K562 (cell line): ENCODE measurements around the gene POLD1. TPM values are rescaled to one million over a fixed set of nuclear protein-coding genes. Genes with fewer than 3 reads are reported as not detected.

Experiments used
- ATAC-seq: fragments of 200-7000 bp; cut with Tn5 transposase; 3 replicates; pipeline ENCODE4 v1.9.1; 2020; ENCODE audit warnings: moderate library complexity
- BruUV-seq: library from RNA; stranded (reverse); fragments of 400-500 nt; replicated peaks from 2 replicates; lab custom pipeline; 2021; lab: Mats Ljungman, UMichigan
- CTCF ChIA-PET: fragments of 300-600 bp; formaldehyde crosslinking; extraction: SDS; loops from one replicate; lab custom pipeline; 2021; ENCODE audit warnings: low intra/inter-chr PET ratio; lab: Yijun Ruan, JAX
- POLR2A ChIA-PET: fragments of 300-600, 350-650 bp; sonication (Branson Sonifier 250); formaldehyde crosslinking; extraction: SDS; loops from one replicate; lab custom pipeline; 2021; ENCODE audit warnings: antibody characterized with exemption, inconsistent platforms; lab: Yijun Ruan, JAX
- DNase-seq, 4 experiments: peaks; one replicate each; pipeline versions ENCODE4 v3.0.0 to v3.0.0-alpha.2; 2011 to 2018; ENCODE audit warnings: low spot score in 3 of 4, mixed read lengths in 3 of 4; ENCODE audit errors: extremely low read depth in 1 of 4
- FAIRE-seq: peaks from 2 replicates; lab custom pipeline; 2011; peaks lifted over from hg19 to GRCh38; lab: Jason Lieb, UNC
- H2AFZ ChIP-seq: 2 replicates; pipeline ENCODE4 v1.6.0; 2011; ENCODE audit warnings: low read depth, low read length, control low read depth, inconsistent platforms
- H3K27ac ChIP-seq: fragments of 200-600 bp; 3 replicates; pipeline ENCODE4 v1.8.0; 2011; ENCODE audit warnings: low read depth, mild to moderate bottlenecking, control low read depth, inconsistent platforms, low read length, moderate library complexity, mixed read lengths; ENCODE audit errors: extremely low read depth
- H3K27me3 ChIP-seq, 2 experiments: fragments of 300-600 bp in 1 of 2; 2 replicates in 1 of 2; 3 replicates in 1 of 2; pipeline versions ENCODE4 v1.6.0 to v1.8.0; 2011; ENCODE audit warnings: inconsistent platforms in 2 of 2, low read length in 2 of 2, mild to moderate bottlenecking in 1 of 2, mixed read lengths in 1 of 2, moderate library complexity in 1 of 2; ENCODE audit not compliant: control insufficient read depth in 2 of 2, insufficient read depth in 2 of 2
- H3K36me3 ChIP-seq: fragments of 300-600 bp; 3 replicates; pipeline ENCODE4 v1.8.0; 2011; ENCODE audit warnings: mild to moderate bottlenecking, low read length, inconsistent platforms; ENCODE audit not compliant: control insufficient read depth, insufficient read depth
- H3K4me1 ChIP-seq, 2 experiments: fragments of 200-600 bp in 1 of 2; replicated peaks in 1 of 2; 2 replicates in 1 of 2; 3 replicates in 1 of 2; pipeline versions ENCODE4 v1.5.1 to v1.8.0; 2011; ENCODE audit warnings: inconsistent platforms in 2 of 2, low read length in 2 of 2, mild to moderate bottlenecking in 1 of 2, mixed read lengths in 1 of 2, moderate library complexity in 1 of 2; ENCODE audit not compliant: control insufficient read depth in 2 of 2, insufficient read depth in 2 of 2
- H3K4me2 ChIP-seq: 2 replicates; pipeline ENCODE4 v1.6.1; 2011; ENCODE audit warnings: low read length, control low read depth, inconsistent platforms, mixed read lengths; ENCODE audit not compliant: insufficient read depth
- H3K4me3 ChIP-seq: fragments of 200-600 bp; sonication (generic), shearing (Covaris generic); 2 replicates; pipeline ENCODE4 v1.5.1; 2016; ENCODE audit warnings: control low read depth, inconsistent platforms
- H3K79me2 ChIP-seq: fragments of 200-600 bp; 3 replicates; pipeline ENCODE4 v1.8.0; 2011; ENCODE audit warnings: low read length, inconsistent platforms; ENCODE audit not compliant: control insufficient read depth, insufficient read depth
- H3K9ac ChIP-seq, 2 experiments: 2 replicates each; pipeline versions ENCODE4 v1.6.0 to v1.6.1; 2011; ENCODE audit warnings: low read depth in 2 of 2, low read length in 2 of 2, control low read depth in 1 of 2, inconsistent platforms in 1 of 2, mild to moderate bottlenecking in 1 of 2, mixed read lengths in 1 of 2; ENCODE audit not compliant: insufficient read depth in 1 of 2
- H3K9me1 ChIP-seq: one replicate; pipeline ENCODE4 v1.6.0; 2011; ENCODE audit warnings: inconsistent platforms, mild to moderate bottlenecking, low read length, moderate library complexity; ENCODE audit not compliant: control insufficient read depth, insufficient read depth
- H3K9me3 ChIP-seq: replicated peaks from 2 replicates; pipeline ENCODE4 v1.5.1; 2011; ENCODE audit warnings: low read depth, low read length, inconsistent platforms; ENCODE audit not compliant: control insufficient read depth, insufficient read depth
- H4K20me1 ChIP-seq: replicated peaks from 2 replicates; pipeline ENCODE4 v1.6.1; 2011; ENCODE audit warnings: low read length, inconsistent platforms, mixed read lengths; ENCODE audit not compliant: control insufficient read depth, insufficient read depth
- ILF3 ChIP-seq: fragments of 450-650 bp; IDR thresholded peaks from 2 replicates; pipeline ENCODE4 v1.6.1; 2018; ENCODE audit warnings: antibody characterized with exemption, mild to moderate bottlenecking, moderate library complexity, borderline replicate concordance
- NR2C2 ChIP-seq, 2 experiments: fragments of 200-800 bp in 1 of 2; sonication (Bioruptor generic) in 1 of 2; sonication (generic) in 1 of 2; formaldehyde crosslinking in 1 of 2; IDR thresholded peaks; 2 replicates each; pipeline versions ENCODE4 v1.6.1 to v1.8.0; 2016 to 2022; ENCODE audit warnings: mild to moderate bottlenecking in 1 of 2, missing compliant biosample characterization in 1 of 2, missing genetic modification characterization in 1 of 2, missing genetic modification reagents in 1 of 2
- VEZF1 ChIP-seq: fragments of 200-800 bp; sonication (Bioruptor generic); IDR thresholded peaks from 2 replicates; pipeline ENCODE4 v1.6.1; 2017; ENCODE audit warnings: missing genetic modification characterization, missing compliant biosample characterization
- ZNF740 ChIP-seq, 3 experiments: fragments of 200-800 bp in 1 of 3; sonication (Bioruptor generic) in 1 of 3; sonication (generic) in 1 of 3; formaldehyde crosslinking in 1 of 3; IDR thresholded peaks; 2 replicates each; pipeline versions ENCODE4 v1.6.1 to v1.8.0; 2016 to 2022; ENCODE audit warnings: mild to moderate bottlenecking in 2 of 3, missing compliant biosample characterization in 2 of 3, missing genetic modification characterization in 2 of 3, missing genetic modification reagents in 1 of 3
- WGBS: fragments of 100-300 bp; shearing (Covaris generic); methylation state at CpG from one replicate; pipeline ENCODE4 v1.1.6; 2016; ENCODE audit warnings: low coverage, mixed read lengths; ENCODE audit not compliant: insufficient coverage; ENCODE audit errors: missing lambda C conversion rate; 5-methylcytosine and 5-hydroxymethylcytosine counted together
- in situ Hi-C: fragments of 300-500 bp; cut with MboI; formaldehyde crosslinking; loops from 4 replicates; pipeline ENCODE4 v1.15.0; 2018; ENCODE audit warnings: inconsistent platforms, mixed read lengths
- intact Hi-C: fragments of 100-400 bp; cut with micrococcal nuclease; formaldehyde crosslinking; loops from 2 replicates; pipeline ENCODE4 v1.14.2; 2022
- polyA plus RNA-seq, 8 experiments: library from polyadenylated mRNA; depleted of rRNA in 4 of 8; stranded (reverse) in 5 of 8; unstranded in 3 of 8; fragments of >200 nt; fragmentation: Nextera tagmentation in 2 of 8; fragmentation: Illumina TruSeq in 1 of 8; extraction: Ambion mirVana in 2 of 8; extraction: Trizol in 1 of 8; gene quantifications; 2 replicates each; pipeline versions ENCODE4 v1.2.1 to v1.2.3, GENCODE V29; 2011 to 2014; ENCODE audit warnings: inconsistent platforms in 1 of 8, missing spikeins in 1 of 8
- total RNA-seq, 7 experiments: library from RNA; depleted of rRNA in 6 of 7; stranded (reverse); fragments of >200 nt in 6 of 7; fragmentation: Illumina TruSeq in 2 of 7; extraction: Trizol in 2 of 7; gene quantifications; 2 replicates each; pipeline versions ENCODE4 v1.2.1 to v1.2.3, GENCODE V29; 2011 to 2021; ENCODE audit warnings: low replicate concordance in 1 of 7

POLD1 gene
- total and polyA plus RNA-seq, 9 of the 15 experiments (the other 6 are each of a cell fraction or from before 2014, with no cell fraction given) = 1.3 to 312 (median 47.8) TPM

GRCh38 chr19:50362030-50362412 lies 22.1 kb upstream of the POLD1 start:
- CTCF ChIA-PET = no interaction called here
- intact Hi-C loops (loop anchor here (5.0 kb wide), 1 partner anchor 295 kb away; no protein-coding TSS in a partner anchor), in situ Hi-C loops (no loop called here)

More at GRCh38 chr19:50362030-50362412, 22.1 kb upstream of the POLD1 start:
- no peaks in the 10 kb centered on the region for H3K9me3 ChIP-seq
- no peak overlapping the region for H3K4me3 ChIP-seq
- no peak overlapping the region; a peak in 1 of 4 replicates for H3K9ac ChIP-seq
- H3K27me3 ChIP-seq = no peaks in the 10 kb centered on the region
- peaks cover 28% of the 10 kb centered on the region for H3K79me2 ChIP-seq
- ATAC-seq (no peak), DNase-seq (no peak), FAIRE-seq (no peak)
- H3K4me2 ChIP-seq = peak overlapping the region; percentile 70
- no peaks in the 10 kb centered on the region for H4K20me1 ChIP-seq
- H3K9me1 ChIP-seq = peaks cover 5% of the 10 kb centered on the region
- POLR2A ChIA-PET = interaction anchor here (0.6 to 3.6 kb wide), 6 partner anchors 10 to 508 kb away, joined by 3 to 29 read pairs (median 4); partner anchors contain the start of genes NR1H2 and SPIB
- 44% methylated on average over 6 of the region's 7 CpGs for WGBS
- peaks cover 51 to 55% of the 10 kb centered on the region in 2 experiments for H3K4me1 ChIP-seq
- H2AFZ ChIP-seq = no peak overlapping the region
- H3K27ac ChIP-seq = peak overlapping the region; percentile 65; the same call in 2 of the 3 replicates
- no TSS peak for BruUV-seq
- TF ChIP-seq ILF3 (no peak), ZNF740 (CRISPR knock-in tag; IDR thresholded peaks at IDR 0.05) (no peak), ZNF740 (tag; IDR thresholded peaks at IDR 0.05) (peak in 1 of 2 experiments; percentile 33; a peak in 1 of 4 replicates), NR2C2 (CRISPR knock-in tag; IDR thresholded peaks at IDR 0.05) (no peak), NR2C2 (tag; IDR thresholded peaks at IDR 0.05) (peak; percentile 9; the same call in 1 of the 2 replicates), VEZF1 (CRISPR knock-in tag) (peak; percentile 11; the same call in 1 of the 2 replicates)
- TF ChIP-seq, all 486 proteins: peak for 3
- no peaks in the 10 kb centered on the region; the same call in 2 of the 3 replicates for H3K36me3 ChIP-seq
